Transverse colon (tissue), 4 donors: ENCODE data around the gene RIMBP2.

ENCODE experiments used
- CTCF ChIP-seq, 5 experiments: fragments of 200-600 bp in 3 of 5; fragments of 450-650 bp in 2 of 5; sonication (generic) in 3 of 5; IDR thresholded peaks; 1 replicate in 2 of 5; 2 replicates in 3 of 5; pipeline ENCODE4 v1.5.1; 2016 to 2017; ENCODE audit warnings: antibody characterized with exemption in 5 of 5, inconsistent platforms in 3 of 5, mild to moderate bottlenecking in 2 of 5, moderate library complexity in 1 of 5
- POLR2AphosphoS5 ChIP-seq, 3 donors: sonication (generic); formaldehyde crosslinking; IDR thresholded peaks; one replicate each; pipeline ENCODE4 v1.6.1; 2016; ENCODE audit warnings: antibody characterized with exemption in 3 of 3

DNA sequence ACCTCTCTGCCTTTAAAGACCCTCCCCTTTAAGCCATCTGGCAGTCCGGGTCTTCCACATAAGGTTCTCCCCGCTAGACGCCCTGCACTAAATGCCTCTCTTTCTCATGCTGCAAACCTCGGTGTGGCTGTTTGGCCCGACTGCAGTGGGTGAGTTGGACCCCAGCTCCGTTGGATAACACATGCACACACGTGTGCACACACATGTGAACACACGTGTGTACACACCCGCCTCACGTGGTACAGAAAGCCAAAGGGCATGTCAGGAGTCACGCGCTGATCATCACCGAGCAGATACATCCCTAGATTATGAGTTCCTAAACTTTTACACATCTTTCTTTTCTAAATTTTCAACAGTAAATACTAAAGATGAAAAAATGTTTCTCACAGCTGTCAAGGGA, 68.3 kb downstream of the RIMBP2 start:
- no peak for TF ChIP-seq CTCF (IDR thresholded peaks at IDR 0.05)
- TF ChIP-seq POLR2AphosphoS5 (IDR thresholded peaks at IDR 0.05): no peak
